GM21576 (cell line): ENCODE results near the gene FHOD3.
"Not testable (repeated sequence)": the region's sequence is repeated elsewhere in the genome, so short reads cannot be mapped to it uniquely, and the experiment has no call there.

Experiments used
- ATAC-seq: cut with Tn5 transposase; IDR thresholded peaks from one replicate; pipeline ENCODE4 v1.9.1; 2021; ENCODE audit warnings: mild to moderate bottlenecking, moderate library complexity; ENCODE audit not compliant: unreplicated experiment

Gene FHOD3

GRCh38 chr18:36535202-36535935, 237.9 kb downstream of the FHOD3 start:
- ATAC-seq, result no peak

DNA sequence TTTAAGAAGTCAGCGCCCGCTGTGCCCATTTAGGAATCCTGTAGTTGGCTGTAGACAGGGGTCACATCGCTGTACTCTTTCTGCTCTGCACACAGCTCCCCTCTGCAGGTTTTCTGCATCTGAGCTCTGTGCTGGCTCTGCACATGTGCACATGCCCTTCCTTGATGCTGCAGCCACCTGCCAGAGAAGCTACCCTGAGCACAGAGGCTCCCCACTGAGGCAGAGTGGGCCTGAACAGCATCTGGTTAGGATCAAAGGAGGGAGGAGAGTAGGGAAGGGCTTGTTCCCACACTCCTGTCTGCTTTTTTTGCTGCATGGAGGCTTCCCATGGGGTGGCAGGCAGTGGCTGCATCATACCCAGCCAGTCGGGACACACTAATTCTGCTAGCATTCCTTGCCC, 238.9 kb downstream of the FHOD3 start:
- ATAC-seq, result no peak

DNA sequence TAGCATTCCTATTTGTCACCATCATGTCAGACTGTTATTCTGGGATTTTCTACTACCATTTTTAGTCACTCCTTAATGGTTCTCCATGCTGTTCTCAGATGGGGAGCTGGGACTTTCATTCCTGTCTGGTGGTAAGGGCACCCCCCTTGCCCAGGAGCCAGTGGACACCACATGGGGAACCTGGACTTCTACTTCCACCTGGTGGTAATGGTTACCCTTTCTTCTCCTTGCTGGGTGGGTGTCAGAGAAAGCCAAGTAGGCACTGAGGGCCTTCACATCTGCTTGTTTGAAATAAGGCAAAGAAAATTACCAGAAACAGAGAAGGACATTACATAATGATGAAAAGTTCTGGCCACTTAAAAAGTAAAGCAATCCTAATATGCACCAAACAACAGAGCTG, 239.8 kb downstream of the FHOD3 start:
- ATAC-seq, result no peak

DNA sequence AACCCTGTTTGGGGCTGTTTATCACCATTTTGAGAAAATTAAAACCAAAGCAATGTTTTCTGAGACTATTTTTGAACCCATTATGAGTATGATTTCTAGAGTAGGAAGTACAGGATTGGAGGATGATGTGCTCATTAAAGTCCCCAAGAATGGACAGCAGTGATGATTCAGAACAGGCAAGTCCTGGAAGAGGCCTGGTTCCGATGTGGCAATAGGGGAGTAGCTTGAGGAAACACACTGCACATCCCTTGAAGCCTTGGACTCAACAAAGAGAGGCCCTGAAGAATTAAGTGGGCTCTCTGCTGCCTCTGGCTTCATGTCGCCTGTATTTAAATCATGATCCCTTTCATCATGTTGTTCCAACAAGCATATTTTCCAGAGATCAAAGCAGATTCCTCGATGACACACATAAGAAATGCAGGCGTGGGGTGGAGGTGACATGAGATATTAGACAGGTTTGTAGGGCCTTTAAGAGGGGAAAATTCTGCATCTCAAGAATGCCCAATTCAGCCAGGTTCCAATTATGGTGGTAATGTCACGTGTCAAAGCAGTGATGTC, 242.2 kb downstream of the FHOD3 start:
- ATAC-seq, result no peak

- ATAC-seq, result no peak
These were observed 245.5 kb downstream of the FHOD3 start for GRCh38 chr18:36543030-36543429.

DNA sequence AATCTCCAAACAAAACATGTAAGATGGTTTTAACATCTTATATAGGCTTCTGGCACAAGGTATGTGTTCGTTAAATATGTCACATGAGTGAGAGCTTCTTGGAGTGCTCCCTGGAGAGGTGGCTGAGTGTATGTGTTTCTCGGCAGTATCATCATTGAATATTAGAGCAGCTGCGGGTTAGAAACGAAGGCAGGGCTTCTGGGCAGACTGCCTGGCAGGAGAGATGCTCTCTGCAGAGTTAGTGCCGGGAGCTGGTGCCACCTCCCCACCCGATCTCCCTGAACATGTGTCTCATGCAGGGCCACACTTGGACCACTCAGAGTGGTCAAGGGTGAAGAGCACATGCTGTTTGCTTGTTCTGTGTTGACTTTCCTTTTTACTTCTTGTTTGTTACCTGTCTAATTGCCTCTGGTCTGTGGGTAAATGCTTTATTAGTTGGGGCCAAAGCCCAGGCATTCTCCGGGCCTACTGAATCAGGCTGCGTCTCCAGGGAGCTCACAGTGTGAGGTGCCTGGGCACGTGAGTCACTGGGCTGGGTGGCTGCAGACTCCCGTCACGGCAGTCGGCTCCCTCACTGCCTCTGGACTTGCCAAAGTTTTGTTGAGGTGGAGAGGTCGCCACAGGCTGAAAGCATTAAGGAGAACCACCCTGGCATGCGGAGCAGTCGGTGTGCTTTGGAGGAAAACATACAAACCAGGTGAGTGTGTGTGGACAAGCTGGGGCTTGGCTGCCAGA, 246.6 kb downstream of the FHOD3 start:
- no peak for ATAC-seq

DNA sequence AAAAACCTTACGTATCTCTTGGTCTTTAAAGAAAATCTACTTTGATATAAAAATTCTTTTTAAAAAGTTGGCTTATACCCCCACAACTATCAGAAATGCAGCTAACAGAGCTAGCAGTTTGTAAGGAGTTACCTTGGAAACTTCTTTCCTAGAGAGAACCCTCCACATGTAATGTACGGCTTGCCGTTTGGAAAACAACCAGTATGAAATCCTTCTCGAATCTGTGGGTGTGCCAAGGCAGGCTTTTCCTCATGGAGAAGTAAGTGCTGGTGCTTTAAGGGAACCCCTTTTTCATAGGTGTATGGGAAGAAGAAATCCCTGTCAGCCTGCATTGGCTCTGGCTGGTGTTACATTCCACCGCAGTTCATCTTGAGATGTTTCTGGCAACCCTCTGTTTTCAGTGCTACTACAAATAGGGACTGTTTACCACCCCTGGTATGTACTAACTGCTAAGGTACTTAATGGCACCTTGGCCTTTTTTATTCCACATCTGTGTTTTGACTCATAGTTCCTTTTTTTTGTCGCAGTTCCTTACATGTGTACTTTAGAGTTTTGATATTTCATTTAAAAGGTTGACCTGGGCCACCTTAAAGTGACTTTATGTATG, 248.4 kb downstream of the FHOD3 start:
- no peak for ATAC-seq

GRCh38 chr18:36546876-36547275, 249.4 kb downstream of the FHOD3 start:
- ATAC-seq, result no peak

GRCh38 chr18:36547544-36547943, 250.0 kb downstream of the FHOD3 start:
- no peak for ATAC-seq

DNA sequence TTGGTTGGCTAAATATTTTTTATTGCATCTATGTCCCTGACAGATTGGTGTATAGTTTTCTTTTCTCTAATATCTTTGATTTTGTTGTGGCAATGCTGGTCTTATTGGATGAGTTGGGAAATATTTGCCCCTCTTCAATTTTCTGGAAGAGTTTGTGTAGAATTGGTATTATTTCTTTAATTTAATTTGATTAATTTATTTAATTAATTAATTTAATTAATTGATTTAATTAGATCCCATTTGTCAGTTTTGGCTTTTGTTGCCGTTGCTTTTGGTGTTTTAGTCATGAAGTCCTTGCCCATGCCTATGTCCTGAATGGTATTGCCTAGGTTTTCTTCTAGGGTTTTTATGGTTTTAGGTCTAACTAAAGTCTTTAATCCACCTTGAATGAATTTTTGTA, 253.8 kb downstream of the FHOD3 start:
- ATAC-seq, result not testable (repeated sequence)

- no peak for ATAC-seq
These were observed 260.7 kb downstream of the FHOD3 start for GRCh38 chr18:36558234-36558633.

- no peak for ATAC-seq
These were observed 261.8 kb downstream of the FHOD3 start for GRCh38 chr18:36559149-36559857.

DNA sequence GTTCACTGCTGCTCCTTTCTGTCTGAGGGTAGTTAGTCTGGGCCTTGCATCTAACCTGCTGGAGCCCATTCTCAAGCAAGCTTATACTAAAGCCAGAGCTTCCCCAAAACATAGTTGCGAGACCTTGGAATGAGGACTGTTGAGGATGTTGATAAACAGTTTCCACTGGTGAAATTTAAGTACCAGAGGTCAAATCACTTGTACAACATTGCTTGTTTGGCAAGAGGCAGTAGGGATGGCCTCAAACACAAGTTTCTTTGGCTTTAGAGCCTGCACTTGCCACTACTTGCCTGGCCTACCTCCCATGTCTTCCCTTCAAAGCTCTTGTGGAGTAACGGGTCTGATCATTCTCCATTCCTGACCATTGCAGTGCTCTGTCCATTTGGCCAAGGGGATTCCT, 262.7 kb downstream of the FHOD3 start:
- no peak for ATAC-seq

DNA sequence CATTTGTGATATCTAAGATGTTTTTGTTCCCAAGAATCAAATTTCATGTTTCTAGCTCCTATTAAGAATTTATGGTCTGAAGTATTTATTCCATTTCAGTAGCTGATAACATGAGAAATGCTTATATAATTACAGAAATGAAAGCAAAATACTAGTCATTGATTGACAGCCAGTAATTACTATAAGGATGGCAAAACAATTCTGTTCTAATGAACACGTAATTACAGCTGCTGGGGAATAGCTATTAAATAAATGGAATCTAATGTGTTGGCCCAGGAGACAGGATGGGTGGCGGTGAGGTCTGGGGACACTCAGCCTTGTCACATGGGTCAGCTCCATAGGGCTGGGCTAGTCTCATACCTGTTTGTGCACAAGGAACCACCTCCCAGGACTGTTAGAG, 263.5 kb downstream of the FHOD3 start:
- no peak for ATAC-seq

DNA sequence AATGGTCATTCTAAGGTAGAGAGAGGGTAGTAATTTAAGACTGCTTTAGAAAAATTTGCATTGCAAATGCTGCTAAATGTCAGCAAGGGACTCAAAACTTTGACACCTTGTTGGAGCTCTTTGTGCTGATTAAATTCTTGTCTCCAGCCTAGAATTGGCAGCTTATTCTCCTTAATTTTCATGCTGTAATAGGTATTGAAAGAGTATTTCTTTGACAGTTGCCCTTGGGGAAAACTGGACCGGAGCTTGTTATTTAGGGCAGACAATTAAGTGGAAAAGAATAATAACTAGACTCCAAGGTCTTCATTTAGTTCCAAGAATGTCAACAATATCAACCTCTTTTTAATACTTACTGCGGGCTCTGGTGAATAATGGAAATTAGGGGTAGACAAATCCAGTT, 267.3 kb downstream of the FHOD3 start:
- ATAC-seq, result no peak

- no peak for ATAC-seq
These were observed 270.3 kb downstream of the FHOD3 start for GRCh38 chr18:36567800-36568199.

DNA sequence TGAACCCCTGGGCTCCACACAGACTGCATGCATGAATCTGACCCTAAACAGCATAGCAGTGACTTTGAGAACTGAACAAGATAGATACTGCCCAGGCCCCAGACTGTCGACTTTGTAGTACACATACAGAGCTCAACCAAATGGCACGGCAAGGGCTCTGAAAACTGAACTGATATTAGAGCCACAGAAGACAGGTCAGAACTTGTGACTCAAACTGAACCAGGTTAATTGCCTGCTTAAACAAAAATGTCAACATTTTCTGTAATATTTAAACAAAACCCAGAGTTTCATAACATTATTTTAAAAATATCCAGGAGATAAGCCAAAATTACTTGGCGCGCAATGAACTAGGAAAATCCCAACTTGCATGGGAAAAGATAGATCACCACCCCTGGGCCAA, 271.0 kb downstream of the FHOD3 start:
- ATAC-seq, result no peak

DNA sequence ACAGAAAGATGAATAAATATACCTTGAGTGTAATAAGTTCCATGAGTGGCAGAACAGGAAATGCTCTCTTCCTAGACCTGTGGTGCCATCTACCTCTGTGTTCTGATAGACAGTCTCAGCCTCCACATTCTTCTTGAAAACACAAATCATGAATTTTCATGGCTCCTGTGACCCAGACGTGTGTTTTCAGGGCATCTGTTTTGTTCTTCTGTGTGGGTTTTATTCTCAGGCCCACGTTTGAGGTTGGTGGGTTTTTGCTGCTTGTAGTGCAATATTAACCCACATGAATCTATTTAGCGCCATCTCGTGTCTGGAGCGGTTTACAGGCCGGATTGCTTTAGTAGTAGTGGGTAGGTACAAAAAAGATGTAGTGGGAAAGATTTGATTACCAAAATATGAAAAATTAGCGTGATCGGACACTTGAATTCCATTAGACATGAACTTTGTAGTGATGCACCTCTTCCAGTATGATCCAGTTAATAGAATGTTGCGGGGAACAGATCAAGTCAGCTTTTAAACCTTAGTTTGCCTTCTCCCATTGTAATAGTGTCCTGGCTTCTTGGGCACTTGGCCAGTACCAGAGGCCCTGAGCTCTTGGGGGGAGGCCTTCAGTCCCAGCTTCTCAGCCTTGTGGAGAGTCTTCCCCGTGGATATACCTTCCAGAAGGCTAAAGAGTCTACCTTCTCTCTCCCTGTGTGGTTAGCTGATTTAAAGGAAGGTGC, 274.8 kb downstream of the FHOD3 start:
- ATAC-seq, result no peak

DNA sequence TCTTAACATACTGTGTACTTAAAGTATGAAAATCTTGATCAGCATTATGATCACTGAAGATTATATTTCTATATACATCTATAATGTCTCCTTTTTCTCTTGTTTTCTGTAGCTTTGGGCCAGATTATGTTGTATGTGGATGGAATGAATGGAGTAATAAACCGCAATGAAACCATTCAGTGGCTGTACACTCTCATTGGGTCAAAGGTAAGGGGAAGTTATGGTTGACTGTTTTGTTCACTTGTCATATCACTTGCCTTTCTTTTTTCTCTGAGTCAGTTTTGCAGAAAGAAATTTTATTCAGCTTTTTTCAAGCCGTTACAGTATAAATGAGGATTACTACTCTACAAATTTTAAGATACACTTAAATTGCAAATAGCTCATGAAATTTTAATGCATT, 278.8 kb downstream of the FHOD3 start:
- no peak for ATAC-seq

DNA sequence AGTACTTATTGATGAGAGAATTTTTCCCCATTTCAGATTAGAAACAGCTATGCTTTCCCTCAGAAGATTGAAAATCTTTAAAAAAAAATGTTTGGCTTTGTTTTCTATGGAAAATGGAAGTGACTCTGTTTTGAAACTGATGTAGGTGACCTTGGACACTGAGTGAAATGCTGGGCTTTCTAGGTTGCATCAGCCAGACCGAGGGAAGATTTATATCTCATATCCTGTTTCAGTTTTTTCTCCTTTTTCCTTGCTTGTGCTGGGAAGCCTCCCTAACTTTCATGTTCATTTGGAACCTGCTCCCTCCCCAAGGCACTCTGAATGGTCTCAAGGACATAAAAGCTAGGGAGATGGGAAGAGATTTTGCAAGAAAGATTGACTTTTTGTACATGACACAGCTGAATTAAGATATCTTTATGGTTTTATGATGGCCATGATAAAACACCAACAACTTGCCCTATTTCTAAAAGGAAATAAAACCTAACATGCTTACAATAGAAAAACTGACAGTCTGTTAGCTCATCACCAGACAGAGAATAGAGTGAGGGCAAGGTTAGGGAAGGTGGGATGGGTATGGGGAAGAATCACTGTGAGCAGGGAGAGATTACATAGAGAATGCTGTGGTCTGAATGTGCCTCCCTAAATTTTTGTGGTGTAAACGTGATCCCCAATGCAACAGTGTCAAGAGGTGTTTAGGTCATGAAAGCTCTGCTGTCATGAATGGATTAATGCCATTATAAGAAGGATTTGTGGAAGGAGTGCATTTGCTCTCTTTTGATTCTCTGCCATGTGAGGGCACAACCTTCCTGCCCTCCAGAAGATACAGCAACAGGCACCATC, 281.6 kb downstream of the FHOD3 start:
- ATAC-seq, result no peak
